Hepatocyte (in vitro differentiated cells): ENCODE results near the gene HMCN1. TPM values are rescaled to one million over a fixed set of nuclear protein-coding genes. Genes with fewer than 3 reads are reported as not detected.

Experiments
- DNase-seq: peaks from one replicate; pipeline ENCODE4 v3.0.0-alpha.2; 2016; ENCODE audit warnings: low spot score
- H2AFZ ChIP-seq: fragments of 200-600 bp; sonication (generic); 2 replicates; pipeline ENCODE4 v1.6.0; 2016; ENCODE audit warnings: antibody characterized with exemption, mild to moderate bottlenecking
- H3K27ac ChIP-seq: fragments of 200-600 bp; sonication (generic); 2 replicates; pipeline ENCODE4 v1.5.1; 2016; ENCODE audit warnings: mild to moderate bottlenecking
- H3K27me3 ChIP-seq: fragments of 200-600 bp; sonication (generic); 2 replicates; pipeline ENCODE4 v1.6.1; 2016
- H3K36me3 ChIP-seq: fragments of 200-600 bp; sonication (generic); replicated peaks from 2 replicates; pipeline ENCODE4 v1.5.1; 2016; ENCODE audit warnings: low read depth; ENCODE audit not compliant: insufficient read depth
- H3K4me1 ChIP-seq: fragments of 200-600 bp; sonication (generic); 2 replicates; pipeline ENCODE4 v1.5.1; 2016; ENCODE audit warnings: mild to moderate bottlenecking, moderate library complexity; ENCODE audit not compliant: insufficient read depth
- H3K4me2 ChIP-seq: fragments of 200-600 bp; sonication (generic); 2 replicates; pipeline ENCODE4 v1.6.0; 2016
- H3K4me3 ChIP-seq: fragments of 200-600 bp; sonication (generic); 2 replicates; pipeline ENCODE4 v1.5.1; 2016; ENCODE audit warnings: mild to moderate bottlenecking
- H3K79me2 ChIP-seq: fragments of 200-600 bp; sonication (generic); 2 replicates; pipeline ENCODE4 v1.6.0; 2017; ENCODE audit warnings: mild to moderate bottlenecking
- H3K9me2 ChIP-seq: fragments of 200-600 bp; sonication (generic); replicated peaks from 2 replicates; pipeline ENCODE4 v1.6.0; 2017; ENCODE audit warnings: mild to moderate bottlenecking; ENCODE audit not compliant: insufficient read depth
- H3K9me3 ChIP-seq: fragments of 200-600 bp; sonication (generic); 2 replicates; pipeline ENCODE4 v1.5.1; 2016; ENCODE audit warnings: low read depth, mild to moderate bottlenecking
- H4K20me1 ChIP-seq: fragments of 200-600 bp; sonication (generic); 2 replicates; pipeline ENCODE4 v1.6.0; 2016; ENCODE audit warnings: mild to moderate bottlenecking; ENCODE audit not compliant: insufficient read depth, poor library complexity, severe bottlenecking
- EZH2 ChIP-seq: fragments of 200-600 bp; sonication (generic); IDR thresholded peaks from 2 replicates; pipeline ENCODE4 v1.6.1; 2016; ENCODE audit warnings: antibody characterized with exemption, mild to moderate bottlenecking, borderline replicate concordance
- EZH2phosphoT487 ChIP-seq: fragments of 200-600 bp; sonication (generic); IDR thresholded peaks from one replicate; pipeline ENCODE4 v1.6.1; 2018; ENCODE audit warnings: antibody characterized with exemption, mild to moderate bottlenecking, low read depth, moderate library complexity; ENCODE audit not compliant: unreplicated experiment, severe bottlenecking
- WGBS: methylation state at CpG from one replicate; pipeline ENCODE4 v1.1.6; 2016; ENCODE audit warnings: low lambda C conversion rate; ENCODE audit errors: missing lambda C conversion rate; 5-methylcytosine and 5-hydroxymethylcytosine counted together
- polyA plus RNA-seq: library from polyadenylated mRNA; unstranded; fragments of >200 nt; fragmentation: Nextera tagmentation; extraction: Ambion mirVana; gene quantifications from 2 replicates; pipeline ENCODE4 v1.2.1, GENCODE V29; 2016
- total RNA-seq: library from RNA; depleted of rRNA; stranded (reverse); fragments of >200 nt; gene quantifications from 2 replicates; pipeline ENCODE4 v1.2.3, GENCODE V29; 2014
- TF ChIP-seq, protein P1 (sequence below): fragments of 200-600 bp; sonication (generic); IDR thresholded peaks from 2 replicates; pipeline ENCODE4 v1.5.1; 2016; ENCODE audit warnings: antibody characterized with exemption, mild to moderate bottlenecking; ENCODE audit not compliant: poor library complexity

The HMCN1 gene
- total and polyA plus RNA-seq, 2 experiments from 2014 or later = 2.3 to 13.4 TPM

DNA sequence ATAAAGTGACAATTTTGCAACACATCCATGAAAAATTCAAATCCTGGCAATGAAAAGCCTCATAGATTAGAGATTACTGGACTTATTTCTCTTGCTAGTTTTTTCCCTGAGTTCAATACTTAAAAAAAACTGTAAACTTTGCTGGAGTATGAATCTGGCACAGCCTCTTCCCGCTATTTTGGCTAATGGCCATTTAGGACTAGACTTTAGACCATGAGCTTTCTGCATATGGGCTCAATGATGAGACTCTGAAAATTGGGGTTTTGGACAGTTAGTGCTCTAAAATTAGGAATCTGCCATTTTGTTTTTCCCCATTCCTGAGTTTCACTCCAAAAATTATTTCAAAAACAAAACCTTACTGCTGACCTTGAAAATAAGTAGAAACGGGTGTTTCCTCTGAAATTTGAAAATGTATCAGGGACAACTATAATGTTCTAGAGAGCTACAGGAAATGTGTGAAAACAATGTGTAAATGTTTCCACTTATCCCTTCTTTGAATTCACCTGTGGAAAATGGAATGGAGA is 137.5 kb downstream of the HMCN1 start:
- TF ChIP-seq, protein P1, sequence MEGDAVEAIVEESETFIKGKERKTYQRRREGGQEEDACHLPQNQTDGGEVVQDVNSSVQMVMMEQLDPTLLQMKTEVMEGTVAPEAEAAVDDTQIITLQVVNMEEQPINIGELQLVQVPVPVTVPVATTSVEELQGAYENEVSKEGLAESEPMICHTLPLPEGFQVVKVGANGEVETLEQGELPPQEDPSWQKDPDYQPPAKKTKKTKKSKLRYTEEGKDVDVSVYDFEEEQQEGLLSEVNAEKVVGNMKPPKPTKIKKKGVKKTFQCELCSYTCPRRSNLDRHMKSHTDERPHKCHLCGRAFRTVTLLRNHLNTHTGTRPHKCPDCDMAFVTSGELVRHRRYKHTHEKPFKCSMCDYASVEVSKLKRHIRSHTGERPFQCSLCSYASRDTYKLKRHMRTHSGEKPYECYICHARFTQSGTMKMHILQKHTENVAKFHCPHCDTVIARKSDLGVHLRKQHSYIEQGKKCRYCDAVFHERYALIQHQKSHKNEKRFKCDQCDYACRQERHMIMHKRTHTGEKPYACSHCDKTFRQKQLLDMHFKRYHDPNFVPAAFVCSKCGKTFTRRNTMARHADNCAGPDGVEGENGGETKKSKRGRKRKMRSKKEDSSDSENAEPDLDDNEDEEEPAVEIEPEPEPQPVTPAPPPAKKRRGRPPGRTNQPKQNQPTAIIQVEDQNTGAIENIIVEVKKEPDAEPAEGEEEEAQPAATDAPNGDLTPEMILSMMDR = no peak
- no peak for TF ChIP-seq EZH2
- TF ChIP-seq EZH2phosphoT487 = no peak
- WGBS = 96% methylated on average over 2 of the region's 2 CpGs
- no peak overlapping the region for H2AFZ ChIP-seq
- no peak overlapping the region for H3K27ac ChIP-seq
- H4K20me1 ChIP-seq = no peaks in the 10 kb centered on the region
- no peaks in the 10 kb centered on the region for H3K36me3 ChIP-seq
- no peak overlapping the region for H3K4me2 ChIP-seq
- H3K4me3 ChIP-seq = no peak overlapping the region
- H3K9me3 ChIP-seq = no peaks in the 10 kb centered on the region
- H3K79me2 ChIP-seq = no peaks in the 10 kb centered on the region
- no peaks in the 10 kb centered on the region for H3K4me1 ChIP-seq
- no peak for DNase-seq
- no peaks in the 10 kb centered on the region for H3K9me2 ChIP-seq
- no peaks in the 10 kb centered on the region for H3K27me3 ChIP-seq

DNA sequence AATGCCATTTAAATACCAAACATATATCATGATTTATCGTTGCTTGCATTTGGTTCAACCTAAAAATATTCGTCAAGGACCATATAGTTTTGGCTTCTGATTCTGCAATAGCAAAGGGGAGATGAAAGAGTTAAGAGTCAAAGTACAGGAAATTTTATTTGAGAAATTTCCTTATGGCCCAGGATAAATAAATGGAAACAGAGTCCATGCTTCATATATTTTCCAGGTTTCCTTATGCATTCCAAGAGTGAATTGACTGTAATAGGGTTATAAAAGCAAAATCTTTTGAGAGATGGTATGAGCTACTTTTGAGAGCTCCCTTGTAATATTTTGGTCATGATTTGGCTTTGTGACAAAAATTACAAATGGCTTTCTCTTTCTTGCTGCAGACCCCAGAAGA is 140.1 kb downstream of the HMCN1 start:
- Histone ChIP-seq H4K20me1 (no peaks in the 10 kb centered on the region), H3K27ac (no peak overlapping the region), H3K4me2 (no peak overlapping the region), H3K27me3 (no peaks in the 10 kb centered on the region), H3K79me2 (no peaks in the 10 kb centered on the region), H3K9me3 (no peaks in the 10 kb centered on the region), H3K36me3 (no peaks in the 10 kb centered on the region), H2AFZ (no peak overlapping the region), H3K9me2 (no peaks in the 10 kb centered on the region), H3K4me3 (no peak overlapping the region), H3K4me1 (no peaks in the 10 kb centered on the region)
- 91% methylated on average over 2 of the region's 2 CpGs for WGBS
- DNase-seq = no peak
- TF ChIP-seq EZH2phosphoT487 (no peak), EZH2 (no peak)
- TF ChIP-seq, protein P1 = no peak

- Histone ChIP-seq H3K9me2 (no peaks in the 10 kb centered on the region), H3K36me3 (no peaks in the 10 kb centered on the region), H3K4me1 (no peaks in the 10 kb centered on the region), H2AFZ (no peak overlapping the region), H3K27ac (no peak overlapping the region), H4K20me1 (no peaks in the 10 kb centered on the region), H3K4me3 (no peak overlapping the region), H3K79me2 (no peaks in the 10 kb centered on the region), H3K4me2 (no peak overlapping the region), H3K9me3 (no peaks in the 10 kb centered on the region), H3K27me3 (no peaks in the 10 kb centered on the region)
- DNase-seq = no peak
- TF ChIP-seq EZH2phosphoT487 = no peak
- no peak for TF ChIP-seq EZH2
- TF ChIP-seq, protein P1 = no peak
These were observed 146.1 kb downstream of the HMCN1 start for GRCh38 chr1:185880330-185880729.

- H4K20me1 ChIP-seq = no peaks in the 10 kb centered on the region
- H3K27me3 ChIP-seq = no peaks in the 10 kb centered on the region
- no peak overlapping the region for H3K4me3 ChIP-seq
- H3K9me3 ChIP-seq = no peaks in the 10 kb centered on the region
- no peaks in the 10 kb centered on the region for H3K79me2 ChIP-seq
- H3K4me1 ChIP-seq = no peaks in the 10 kb centered on the region
- 95% methylated on average over 7 of the region's 7 CpGs for WGBS
- TF ChIP-seq, protein P1 = no peak
- TF ChIP-seq EZH2 = no peak
- TF ChIP-seq EZH2phosphoT487 = no peak
- H3K9me2 ChIP-seq = no peaks in the 10 kb centered on the region
- H3K36me3 ChIP-seq = no peaks in the 10 kb centered on the region
- no peak for DNase-seq
- H3K27ac ChIP-seq = no peak overlapping the region
- H3K4me2 ChIP-seq = no peak overlapping the region
- no peak overlapping the region for H2AFZ ChIP-seq
These were observed 146.7 kb downstream of the HMCN1 start for GRCh38 chr1:185880779-185881333.
